Measurements from ENCODE around the gene WDR46. TPM values are rescaled to one million over a fixed set of nuclear protein-coding genes. Genes with fewer than 3 reads are reported as not detected.

The WDR46 gene
- total and polyA plus RNA-seq, 2 of the 13 experiments (the other 11 are each of a cell fraction or from before 2014, with no cell fraction given) = 47.4 to 105 TPM

- peak; percentile 72 for TF ChIP-seq KMT2A (CRISPR knock-in tag; IDR thresholded peaks at IDR 0.05)
- no peak for TF ChIP-seq NFE2L2 (IDR thresholded peaks at IDR 0.05; ENCODE audit: low read length)
- TF ChIP-seq ZNF737 (CRISPR knock-in tag; IDR thresholded peaks at IDR 0.05; ENCODE audit: borderline replicate concordance) = no peak
- 0 out of 2 replicates have a peak, but pooled peaks have one; percentile 11 for TF ChIP-seq ZNF34 (CRISPR knock-in tag; IDR thresholded peaks at IDR 0.05; ENCODE audit: borderline replicate concordance)
- TF ChIP-seq RNF2 (conservative IDR thresholded peaks at IDR 0.05; ENCODE audit: low read depth) = 0 out of 2 replicates have a peak, but pooled peaks have one; percentile 50
- peak; percentile 70; the same call in 1 of the 2 replicates for TF ChIP-seq TARDBP (CRISPR knock-in tag; IDR thresholded peaks at IDR 0.05)
- no peak for TF ChIP-seq CCDC6 (CRISPR knock-in tag; IDR thresholded peaks at IDR 0.05)
- no peak for TF ChIP-seq SRSF4 (IDR thresholded peaks at IDR 0.05; ENCODE audit: low read depth, low read length, poor library complexity, severe bottlenecking)
- peak; percentile 63 for TF ChIP-seq USF2 (IDR thresholded peaks at IDR 0.05; ENCODE audit: low read depth, low read length)
- TF ChIP-seq USF2 (CRISPR knock-in tag; IDR thresholded peaks at IDR 0.05; ENCODE audit: borderline replicate concordance) = peak; percentile 76; the same call in 1 of the 2 replicates
- TF ChIP-seq ZNF430 (CRISPR knock-in tag; IDR thresholded peaks at IDR 0.05) = no peak
- no peak for TF ChIP-seq TFDP1 (CRISPR knock-in tag; IDR thresholded peaks at IDR 0.05; ENCODE audit: borderline replicate concordance)
- peak; percentile 48; the same call in 1 of the 2 replicates for TF ChIP-seq UBTF (CRISPR knock-in tag; IDR thresholded peaks at IDR 0.05)
- TF ChIP-seq ZNF446 (CRISPR knock-in tag; IDR thresholded peaks at IDR 0.05) = no peak
- TF ChIP-seq ZNF746 (CRISPR knock-in tag; IDR thresholded peaks at IDR 0.05) = no peak
- no peak for TF ChIP-seq ZNF552 (CRISPR knock-in tag; IDR thresholded peaks at IDR 0.05; ENCODE audit: borderline replicate concordance)
- no peak for TF ChIP-seq ZNF530 (CRISPR knock-in tag; IDR thresholded peaks at IDR 0.05; ENCODE audit: low read depth)
- peak; percentile 55 for TF ChIP-seq PATZ1 (CRISPR knock-in tag; IDR thresholded peaks at IDR 0.05)
- no peak for TF ChIP-seq BHLHE40 (IDR thresholded peaks at IDR 0.05; ENCODE audit: low read length)
- TF ChIP-seq SAFB2 (CRISPR knock-in tag; IDR thresholded peaks at IDR 0.05; ENCODE audit: borderline replicate concordance, low read depth) = no peak; the same call in 1 of the 2 replicates
- TF ChIP-seq ZNF124 (CRISPR knock-in tag; IDR thresholded peaks at IDR 0.05) = no peak
- peak; percentile 48; the same call in 1 of the 2 replicates for TF ChIP-seq KDM3A (CRISPR knock-in tag; IDR thresholded peaks at IDR 0.05; ENCODE audit: low read depth)
- peak; percentile 38 for TF ChIP-seq KDM5B (CRISPR knock-in tag; IDR thresholded peaks at IDR 0.05; ENCODE audit: borderline replicate concordance)
Measured at GRCh38 chr6:33312361-33313104, 23.5 kb upstream of the WDR46 start (continued).
